ENCODE results near the gene S100A6.
"Not testable (repeated sequence)": the region's sequence is repeated elsewhere in the genome, so short reads cannot be mapped to it uniquely, and the experiment has no call there.

Gene S100A6

DNA sequence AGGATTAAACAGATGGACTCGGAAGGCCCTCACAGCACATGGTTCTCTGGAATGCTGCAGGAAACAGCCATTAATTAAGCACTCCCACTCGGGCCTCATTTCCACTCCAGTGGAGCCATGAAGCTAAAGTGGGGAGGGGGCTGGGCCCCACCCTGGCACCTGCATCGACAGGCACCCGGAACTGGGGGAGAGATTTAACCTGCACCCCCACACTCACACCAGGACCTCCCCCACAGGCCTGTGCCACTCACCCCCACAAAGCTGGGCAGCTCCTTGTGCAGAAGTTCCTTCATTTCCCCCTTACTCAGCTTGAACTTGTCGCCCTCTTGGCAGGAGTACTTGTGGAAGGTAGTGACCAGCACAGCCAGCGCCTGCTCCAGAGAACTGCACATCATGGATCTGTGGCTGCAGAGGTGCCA lies 27.7 kb upstream of the S100A6 start:
- peak; percentile 29 for DNase-seq

DNA sequence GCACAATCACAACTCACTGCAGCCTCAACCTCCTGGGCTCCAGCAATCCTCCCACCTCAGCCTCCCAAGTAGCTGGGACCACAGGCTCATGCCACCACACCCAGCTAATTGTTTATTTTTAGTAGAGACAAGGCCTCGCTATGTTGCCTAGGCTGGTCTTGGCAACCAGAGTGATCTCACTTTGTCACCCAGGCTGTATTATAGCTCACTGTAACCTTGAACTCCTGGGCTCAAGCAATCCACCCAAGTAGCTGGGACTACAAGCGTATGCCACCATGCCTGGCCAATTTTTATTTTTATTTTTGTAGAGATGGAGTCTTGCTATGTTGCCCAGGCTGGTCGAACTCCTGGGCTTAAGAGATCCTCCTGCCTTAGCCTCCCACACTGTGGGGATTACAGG lies 26.2 kb upstream of the S100A6 start:
- not testable (repeated sequence) for DNase-seq

- DNase-seq: no peak
Observed at GRCh38 chr1:153561466-153561985, 25.7 kb upstream of the S100A6 start.

- no peak for DNase-seq
Observed at GRCh38 chr1:153560771-153561465, 25.1 kb upstream of the S100A6 start.

- no peak for DNase-seq
Observed at GRCh38 chr1:153560241-153560640, 24.4 kb upstream of the S100A6 start.

DNA sequence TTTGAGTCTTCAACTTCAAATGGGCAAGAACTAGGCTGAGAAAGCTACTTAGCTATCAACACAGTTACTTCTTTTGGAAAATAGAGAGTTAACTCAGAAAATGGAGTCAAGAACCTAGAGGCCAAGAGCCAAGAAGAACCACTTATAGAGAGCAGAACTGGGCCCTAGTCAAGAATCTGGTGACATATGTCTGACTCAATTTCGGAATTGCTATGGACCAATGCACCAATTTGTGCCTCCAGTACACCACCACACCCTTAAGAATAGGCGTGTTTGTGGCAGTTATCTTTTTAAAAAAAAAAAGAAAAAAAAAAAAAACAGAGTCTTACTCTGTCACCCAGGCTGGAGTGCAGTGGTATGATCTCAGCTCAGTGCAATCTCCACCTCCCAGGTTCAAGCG lies 22.1 kb upstream of the S100A6 start:
- no peak for DNase-seq

DNA sequence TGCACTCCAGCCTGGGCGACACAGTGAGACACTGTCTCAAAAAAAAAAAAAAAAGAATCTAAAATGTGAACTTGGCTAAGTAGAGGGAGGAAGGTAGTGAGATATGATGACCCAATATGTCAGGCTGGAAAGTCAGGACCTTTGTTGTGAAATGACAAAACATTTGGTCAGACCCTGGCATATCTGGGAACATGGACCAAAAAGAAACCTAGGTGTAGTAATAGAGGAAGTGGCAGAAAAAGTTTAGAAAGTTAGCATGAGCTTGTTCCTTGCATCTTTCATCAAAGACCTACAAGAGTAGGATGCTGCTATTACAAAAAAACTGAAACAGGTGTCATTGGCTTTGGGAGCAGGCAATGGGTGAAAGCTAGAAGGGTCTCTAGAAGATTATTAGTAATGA lies 20.6 kb upstream of the S100A6 start:
- no peak for DNase-seq

GRCh38 chr1:153553830-153554541 lies 18.2 kb upstream of the S100A6 start:
- DNase-seq: no peak

DNA sequence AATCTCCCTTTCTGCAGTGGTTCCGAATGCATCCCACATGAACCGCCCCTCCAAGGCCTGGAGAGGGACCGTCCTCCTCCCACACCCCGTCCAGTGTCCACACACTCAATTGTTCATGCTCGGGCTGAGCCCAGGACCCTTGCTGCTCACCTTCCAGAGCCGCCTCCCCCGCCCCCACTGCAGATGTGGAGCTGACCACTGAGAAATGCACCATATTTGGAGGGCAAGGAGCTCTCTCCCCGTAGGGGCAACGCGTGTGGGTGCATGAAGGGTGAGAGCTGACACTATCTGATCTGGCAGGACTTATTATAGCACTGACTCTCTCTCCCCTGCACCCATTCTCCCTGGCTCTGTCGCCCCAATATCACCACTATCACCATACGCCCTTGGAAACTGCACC lies 17.3 kb upstream of the S100A6 start:
- no peak for DNase-seq

DNA sequence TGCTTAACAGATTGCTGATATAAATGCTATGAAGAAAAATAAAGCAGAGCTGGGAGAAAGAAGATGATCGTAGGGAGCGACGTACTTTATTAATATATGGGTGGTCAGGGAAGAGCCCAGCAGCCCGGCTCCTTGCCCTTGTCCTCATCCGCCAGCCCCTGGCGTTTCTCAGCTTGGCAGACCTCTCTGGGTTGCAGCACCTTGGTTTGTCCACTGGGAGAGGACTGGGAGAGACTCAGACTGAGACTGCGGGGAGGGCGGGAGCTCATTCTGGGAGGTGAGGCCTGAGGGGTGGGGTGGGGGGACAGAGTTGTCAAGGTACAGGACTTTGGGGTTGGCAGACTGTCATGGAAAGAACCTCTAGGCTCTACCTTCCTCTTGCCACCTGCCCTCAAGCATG lies 16.5 kb upstream of the S100A6 start:
- no peak for DNase-seq

DNA sequence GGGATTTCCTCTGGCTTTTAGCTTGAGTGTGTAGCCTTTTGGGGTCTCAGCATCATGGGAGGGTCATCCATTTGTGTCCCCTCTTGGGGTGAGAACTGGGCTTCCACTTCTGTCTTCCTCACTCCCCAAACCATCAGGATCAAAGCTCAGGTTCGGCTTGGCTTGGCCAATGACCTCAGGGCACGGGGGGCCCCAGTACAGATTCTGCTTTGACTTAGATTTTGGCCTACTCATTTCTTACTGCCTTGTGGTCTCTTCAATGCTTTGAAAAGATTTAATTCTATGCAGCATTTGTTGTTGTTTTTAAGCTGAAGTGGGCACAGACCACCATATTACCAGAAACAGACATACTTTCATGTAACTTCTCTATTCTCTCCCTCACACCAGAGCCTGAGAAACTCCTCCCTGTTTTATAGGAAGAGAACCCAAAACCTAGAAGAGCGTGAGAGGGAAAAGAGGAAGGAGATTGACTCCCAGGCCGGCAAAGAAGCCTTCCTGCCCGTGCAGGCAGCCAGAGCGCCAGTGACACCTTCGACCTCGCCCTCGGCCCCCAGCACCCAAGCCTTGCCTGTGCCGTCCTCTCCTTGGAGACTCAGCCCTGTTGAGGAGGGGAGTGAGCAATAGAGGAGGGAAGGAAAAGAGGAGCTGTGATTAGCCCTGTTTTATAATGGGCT lies 15.2 kb upstream of the S100A6 start:
- no peak for DNase-seq

- DNase-seq: no peak
Observed at GRCh38 chr1:153550398-153550758, 14.6 kb upstream of the S100A6 start.

GRCh38 chr1:153549741-153550397 lies 14.1 kb upstream of the S100A6 start:
- no peak for DNase-seq

DNA sequence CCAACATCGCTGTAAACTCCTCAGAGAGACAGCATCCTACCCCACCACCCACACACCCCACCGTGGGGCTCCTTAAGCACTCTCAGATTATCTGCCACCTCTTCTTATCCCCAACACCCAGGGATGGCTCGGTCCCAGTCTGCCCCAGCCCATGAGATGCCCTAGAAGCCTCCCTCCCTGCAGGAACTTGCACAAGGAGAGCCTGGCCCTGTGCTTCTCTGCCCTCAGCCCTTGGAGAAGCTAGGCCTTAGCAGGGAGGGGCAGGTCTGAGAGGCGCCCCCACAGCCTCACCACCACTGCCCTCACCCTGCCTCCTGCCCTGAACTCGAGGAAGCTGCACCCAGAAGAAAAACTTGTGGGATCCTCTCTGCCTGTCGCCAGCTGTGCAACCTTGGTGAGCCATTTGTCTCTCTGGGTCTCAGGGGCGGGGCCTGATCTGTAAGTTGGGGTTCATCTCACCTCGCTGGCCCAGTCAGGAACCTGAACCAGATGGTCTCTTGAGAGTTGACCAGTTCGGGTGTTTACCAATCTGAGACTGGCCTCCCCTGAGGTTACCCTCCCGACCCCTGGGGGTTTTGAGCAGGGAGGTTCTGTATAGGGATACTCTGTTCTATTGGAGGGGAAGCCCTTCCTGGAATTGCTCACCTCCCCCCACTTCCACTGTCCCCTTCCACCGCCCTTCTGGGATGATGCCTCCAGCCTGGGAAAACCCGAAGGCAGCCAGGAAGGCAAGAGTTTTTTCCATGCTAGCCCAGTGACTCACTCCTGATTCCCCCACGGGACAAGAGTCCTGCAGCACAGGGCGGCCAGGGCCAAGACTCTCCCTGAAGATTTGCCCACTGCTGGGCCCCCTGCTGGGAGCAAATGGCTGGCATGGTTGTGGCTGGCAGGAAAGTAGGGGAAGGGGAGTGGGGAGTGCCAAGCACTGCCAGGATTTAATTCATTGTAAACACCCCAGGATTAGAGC lies 13.2 kb upstream of the S100A6 start, which contains the start of gene S100A3:
TSS of gene S100A3 (minus strand) at position 537 of the 967 bp plus-strand sequence. CDS start 773 bp downstream, outside the sequence.
- peak; percentile 90 for DNase-seq

GRCh38 chr1:153547560-153548551 lies 12.1 kb upstream of the S100A6 start:
- no peak for DNase-seq

DNA sequence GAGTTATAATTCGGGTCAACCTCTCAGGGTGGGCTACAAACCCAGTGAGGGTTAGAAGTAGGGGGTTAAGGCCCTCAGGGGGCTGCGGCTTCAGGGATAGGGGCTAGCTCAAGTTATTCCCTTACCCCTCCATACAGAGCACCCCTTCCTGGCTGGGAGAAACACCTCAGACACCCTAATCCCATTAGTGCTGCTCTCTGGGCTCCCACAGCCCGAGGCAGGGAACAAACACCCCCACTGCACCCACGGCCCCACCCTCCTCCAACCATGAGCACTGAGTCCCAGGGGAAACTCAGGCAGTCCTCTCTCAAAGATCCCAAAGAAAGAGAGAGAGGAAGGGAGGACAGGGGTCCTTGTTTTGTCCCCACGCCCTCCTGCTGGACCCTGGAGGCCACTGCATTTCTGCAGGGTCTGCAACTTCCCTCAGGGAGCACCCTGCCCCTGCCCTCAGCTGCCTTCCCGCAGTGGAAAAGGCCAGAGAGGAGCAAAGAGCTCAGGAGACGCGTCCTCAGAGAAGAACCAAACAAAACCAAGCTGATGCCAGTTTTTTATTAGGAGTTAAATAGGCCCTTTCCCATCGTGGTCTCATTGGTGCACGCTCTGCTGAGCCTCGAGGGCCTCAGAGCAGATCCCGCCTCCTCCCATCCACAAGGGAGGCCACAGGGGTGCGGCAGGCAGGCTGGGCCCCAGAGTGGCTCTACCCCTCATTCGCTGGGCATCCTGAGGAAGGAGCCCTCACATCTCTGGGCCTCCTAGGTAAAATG lies 11.2 kb upstream of the S100A6 start:
- DNase-seq: no peak

- DNase-seq: no peak
Observed at GRCh38 chr1:153546371-153546770, 10.6 kb upstream of the S100A6 start.

DNA sequence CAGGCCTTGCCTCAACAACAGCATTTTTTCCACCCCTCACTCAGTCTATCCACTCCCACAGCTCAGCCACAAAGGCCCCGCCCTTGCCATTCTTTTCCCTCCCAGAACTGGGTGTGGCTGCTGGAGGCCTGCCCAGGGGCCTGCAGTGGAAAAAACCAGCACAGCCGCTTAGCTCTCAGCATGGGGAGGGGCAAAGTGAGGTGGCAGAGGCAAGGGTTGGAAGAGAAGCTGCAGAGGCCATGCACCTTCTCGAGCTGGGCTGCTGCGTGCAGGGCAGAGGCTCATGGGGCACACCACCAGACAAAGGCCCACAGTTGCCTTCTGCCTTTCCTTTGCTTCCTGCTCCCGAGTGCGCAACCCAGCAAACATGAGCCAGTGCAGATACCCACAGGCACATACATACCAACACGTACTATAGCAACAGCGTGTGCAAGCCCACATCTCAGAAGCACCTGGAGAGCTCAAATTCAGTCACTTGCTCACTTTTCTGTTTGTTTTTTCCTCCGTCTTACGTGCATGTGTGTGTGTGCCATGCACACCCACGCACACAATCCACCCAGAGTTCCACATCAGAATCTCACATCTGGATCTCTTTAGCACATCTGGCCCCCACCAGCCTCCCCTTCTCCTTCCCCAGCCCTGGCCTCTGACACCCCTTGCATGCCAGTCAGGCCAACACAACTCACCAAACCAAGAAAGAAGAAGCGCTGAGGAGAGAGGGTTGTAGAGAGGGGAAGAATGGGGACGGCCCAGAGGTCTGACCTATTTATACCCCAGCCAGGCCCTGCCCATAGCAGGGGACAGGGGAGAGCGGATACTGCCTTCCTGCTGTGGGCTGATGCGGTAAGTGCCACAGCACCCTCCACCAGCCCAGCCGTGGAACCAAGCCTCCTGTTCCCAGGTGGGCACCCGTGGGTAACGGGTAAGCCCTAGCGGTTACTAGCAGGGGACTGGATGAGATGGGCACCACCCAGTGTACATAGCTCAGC lies 9.6 kb upstream of the S100A6 start, which contains the start of gene S100A4:
TSS of gene S100A4 (minus strand) at position 740 of the 989 bp plus-strand sequence. CDS start 1,012 bp downstream, outside the sequence.
- peak; percentile 78 for DNase-seq

All from kidney glomerular epithelial cell (primary cell).